ENCODE results near the gene HDGFL2.

The HDGFL2 gene

DNA sequence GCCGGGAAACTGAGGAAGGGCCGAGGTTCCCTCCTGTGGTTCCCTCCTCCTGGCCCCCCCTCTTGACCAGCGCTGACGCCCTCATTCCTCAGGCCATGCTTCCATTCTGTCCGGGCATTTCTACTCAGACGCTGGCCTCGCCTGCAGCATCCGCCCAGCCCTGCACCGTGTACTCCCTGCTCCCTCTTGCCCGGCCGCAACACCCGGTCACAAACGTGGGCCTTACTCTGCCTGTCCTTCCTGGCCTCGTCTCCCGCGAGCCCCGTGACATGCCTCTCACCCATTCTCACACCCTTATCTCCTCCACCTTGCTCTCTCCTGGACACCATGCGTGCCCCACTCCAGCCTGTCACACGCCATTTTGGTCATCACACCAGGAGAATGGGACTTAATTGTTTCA lies 11.3 kb downstream of the HDGFL2 start:
- no peaks in the 10 kb centered on the region for H3K79me2 ChIP-seq (ENCODE audit: insufficient read depth, low read depth)
- no peak overlapping the region for H2AFZ ChIP-seq (ENCODE audit: low read depth)
- no peaks in the 10 kb centered on the region for H4K20me1 ChIP-seq (ENCODE audit: insufficient read depth)
- TF ChIP-seq, protein P1, sequence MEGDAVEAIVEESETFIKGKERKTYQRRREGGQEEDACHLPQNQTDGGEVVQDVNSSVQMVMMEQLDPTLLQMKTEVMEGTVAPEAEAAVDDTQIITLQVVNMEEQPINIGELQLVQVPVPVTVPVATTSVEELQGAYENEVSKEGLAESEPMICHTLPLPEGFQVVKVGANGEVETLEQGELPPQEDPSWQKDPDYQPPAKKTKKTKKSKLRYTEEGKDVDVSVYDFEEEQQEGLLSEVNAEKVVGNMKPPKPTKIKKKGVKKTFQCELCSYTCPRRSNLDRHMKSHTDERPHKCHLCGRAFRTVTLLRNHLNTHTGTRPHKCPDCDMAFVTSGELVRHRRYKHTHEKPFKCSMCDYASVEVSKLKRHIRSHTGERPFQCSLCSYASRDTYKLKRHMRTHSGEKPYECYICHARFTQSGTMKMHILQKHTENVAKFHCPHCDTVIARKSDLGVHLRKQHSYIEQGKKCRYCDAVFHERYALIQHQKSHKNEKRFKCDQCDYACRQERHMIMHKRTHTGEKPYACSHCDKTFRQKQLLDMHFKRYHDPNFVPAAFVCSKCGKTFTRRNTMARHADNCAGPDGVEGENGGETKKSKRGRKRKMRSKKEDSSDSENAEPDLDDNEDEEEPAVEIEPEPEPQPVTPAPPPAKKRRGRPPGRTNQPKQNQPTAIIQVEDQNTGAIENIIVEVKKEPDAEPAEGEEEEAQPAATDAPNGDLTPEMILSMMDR (conservative IDR thresholded peaks at IDR 0.05; ENCODE audit: low read depth, low read length), result no peak
- H3K27me3 ChIP-seq (ENCODE audit: insufficient read depth, low read depth), result no peaks in the 10 kb centered on the region
- no peaks in the 10 kb centered on the region for H3K36me3 ChIP-seq (ENCODE audit: insufficient read depth)
- no peak overlapping the region for H3K4me3 ChIP-seq (IDR thresholded peaks at IDR 0.05; ENCODE audit: insufficient read depth, low read depth, low read length)
- no peak overlapping the region for H3K9ac ChIP-seq
- no peaks in the 10 kb centered on the region for H3K4me1 ChIP-seq (ENCODE audit: low read depth, poor library complexity, severe bottlenecking)
- H3K4me2 ChIP-seq, result no peak overlapping the region
- no peak overlapping the region for H3K27ac ChIP-seq

DNA sequence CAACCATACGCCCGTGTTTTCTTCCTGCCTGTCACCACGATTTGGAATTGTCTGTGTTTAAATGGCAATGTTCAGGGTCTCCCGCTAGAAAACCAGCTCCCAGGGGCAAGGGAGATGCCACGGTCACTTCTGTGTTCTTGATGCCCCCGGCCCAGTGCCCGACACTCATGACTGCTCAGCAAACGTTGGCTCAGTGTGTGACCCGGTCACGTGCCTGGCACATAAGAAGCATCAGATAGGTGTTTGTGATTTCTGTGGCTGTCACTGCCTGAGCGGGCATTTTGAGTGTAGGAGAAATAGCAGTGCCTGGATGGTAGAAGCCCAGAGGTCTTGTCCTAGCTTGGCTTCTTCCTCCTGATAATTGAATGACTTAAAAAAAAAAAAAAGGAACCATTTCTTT lies 15.5 kb downstream of the HDGFL2 start:
- TF ChIP-seq, protein P1 (conservative IDR thresholded peaks at IDR 0.05; ENCODE audit: low read depth, low read length), result no peak
- no peaks in the 10 kb centered on the region for H3K36me3 ChIP-seq (ENCODE audit: insufficient read depth)
- no peaks in the 10 kb centered on the region for H3K27me3 ChIP-seq (ENCODE audit: insufficient read depth, low read depth)
- no peak overlapping the region for H2AFZ ChIP-seq (ENCODE audit: low read depth)
- no peaks in the 10 kb centered on the region for H3K4me1 ChIP-seq (ENCODE audit: low read depth, poor library complexity, severe bottlenecking)
- H3K9ac ChIP-seq, result no peak overlapping the region
- H4K20me1 ChIP-seq (ENCODE audit: insufficient read depth), result no peaks in the 10 kb centered on the region
- H3K27ac ChIP-seq, result no peak overlapping the region
- no peak overlapping the region for H3K4me3 ChIP-seq (IDR thresholded peaks at IDR 0.05; ENCODE audit: insufficient read depth, low read depth, low read length)
- H3K4me2 ChIP-seq, result no peak overlapping the region
- no peaks in the 10 kb centered on the region for H3K79me2 ChIP-seq (ENCODE audit: insufficient read depth, low read depth)

DNA sequence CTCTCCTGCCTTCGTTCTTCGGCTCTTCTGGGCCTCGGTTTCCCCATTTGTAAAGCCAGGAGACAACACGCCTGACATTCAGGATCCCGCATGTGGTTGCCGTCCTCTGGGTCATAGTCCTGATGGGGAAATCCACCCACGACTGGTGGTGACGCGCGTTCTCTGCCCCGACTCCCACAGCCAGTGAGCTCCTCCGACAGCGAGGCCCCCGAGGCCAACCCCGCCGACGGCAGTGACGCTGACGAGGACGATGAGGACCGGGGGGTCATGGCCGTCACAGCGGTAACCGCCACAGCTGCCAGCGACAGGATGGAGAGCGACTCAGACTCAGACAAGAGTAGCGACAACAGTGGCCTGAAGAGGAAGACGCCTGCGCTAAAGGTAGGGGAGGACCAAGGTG lies 16.4 kb downstream of the HDGFL2 start:
- Histone ChIP-seq H4K20me1 (ENCODE audit: insufficient read depth) (no peaks in the 10 kb centered on the region), H3K27me3 (ENCODE audit: insufficient read depth, low read depth) (no peaks in the 10 kb centered on the region), H3K79me2 (ENCODE audit: insufficient read depth, low read depth) (no peaks in the 10 kb centered on the region), H3K4me1 (ENCODE audit: low read depth, poor library complexity, severe bottlenecking) (no peaks in the 10 kb centered on the region), H2AFZ (ENCODE audit: low read depth) (no peak overlapping the region), H3K36me3 (ENCODE audit: insufficient read depth) (no peaks in the 10 kb centered on the region), H3K4me3 (IDR thresholded peaks at IDR 0.05; ENCODE audit: insufficient read depth, low read depth, low read length) (no peak overlapping the region), H3K9ac (no peak overlapping the region), H3K27ac (no peak overlapping the region), H3K4me2 (no peak overlapping the region)
- TF ChIP-seq, protein P1 (conservative IDR thresholded peaks at IDR 0.05; ENCODE audit: low read depth, low read length), result no peak

DNA sequence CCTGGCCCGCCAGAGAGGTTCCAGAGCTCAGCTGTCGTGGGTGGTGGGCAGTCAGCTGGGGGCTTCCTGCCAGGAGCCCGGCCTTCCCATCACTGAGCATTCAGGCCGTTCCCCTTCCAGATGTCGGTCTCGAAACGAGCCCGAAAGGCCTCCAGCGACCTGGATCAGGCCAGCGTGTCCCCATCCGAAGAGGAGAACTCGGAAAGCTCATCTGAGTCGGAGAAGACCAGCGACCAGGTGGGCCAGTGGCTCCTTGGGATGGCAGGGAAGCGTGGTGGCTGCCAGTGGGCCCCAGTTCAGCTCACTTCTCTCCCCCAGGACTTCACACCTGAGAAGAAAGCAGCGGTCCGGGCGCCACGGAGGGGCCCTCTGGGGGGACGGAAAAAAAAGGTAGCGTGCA lies 19.3 kb downstream of the HDGFL2 start:
- H3K79me2 ChIP-seq (ENCODE audit: insufficient read depth, low read depth), result no peaks in the 10 kb centered on the region
- H3K9ac ChIP-seq, result no peak overlapping the region
- H3K4me3 ChIP-seq (IDR thresholded peaks at IDR 0.05; ENCODE audit: insufficient read depth, low read depth, low read length), result no peak overlapping the region
- H3K4me1 ChIP-seq (ENCODE audit: low read depth, poor library complexity, severe bottlenecking), result no peaks in the 10 kb centered on the region
- H3K4me2 ChIP-seq, result no peak overlapping the region
- H4K20me1 ChIP-seq (ENCODE audit: insufficient read depth), result no peaks in the 10 kb centered on the region
- TF ChIP-seq, protein P1 (conservative IDR thresholded peaks at IDR 0.05; ENCODE audit: low read depth, low read length), result no peak
- no peak overlapping the region for H3K27ac ChIP-seq
- no peaks in the 10 kb centered on the region for H3K27me3 ChIP-seq (ENCODE audit: insufficient read depth, low read depth)
- H2AFZ ChIP-seq (ENCODE audit: low read depth), result no peak overlapping the region
- no peaks in the 10 kb centered on the region for H3K36me3 ChIP-seq (ENCODE audit: insufficient read depth)
